Right cardiac atrium (tissue), 5 donors: Measurements from ENCODE around the gene CCDC85A. TPM values are rescaled to one million over a fixed set of nuclear protein-coding genes. Genes with fewer than 3 reads are reported as not detected.

ENCODE experiments used
- ATAC-seq, 2 donors: fragments of 200-7000 bp; cut with Tn5 transposase; one replicate each; pipeline versions ENCODE4 v1.8.0 to v1.9.1; 2020; ENCODE audit warnings: moderate library complexity in 2 of 2, mild to moderate bottlenecking in 1 of 2
- DNase-seq, 3 donors: peaks; one replicate each; pipeline ENCODE4 v3.0.0-alpha.2; 2020
- H3K27ac ChIP-seq: one replicate; pipeline ENCODE4 v1.5.1; 2013; ENCODE audit warnings: mild to moderate bottlenecking, low read length, control low read depth, moderate library complexity
- H3K27me3 ChIP-seq: one replicate; pipeline ENCODE4 v1.6.1; 2013; ENCODE audit not compliant: control insufficient read depth, insufficient read depth
- H3K4me1 ChIP-seq: one replicate; pipeline ENCODE4 v1.6.1; 2013; ENCODE audit warnings: low read length; ENCODE audit not compliant: control insufficient read depth, insufficient read depth
- H3K4me3 ChIP-seq: one replicate; pipeline ENCODE4 v1.5.1; 2013; ENCODE audit warnings: low read length, control low read depth
- H3K9me3 ChIP-seq: one replicate; pipeline ENCODE4 v1.6.1; 2013; ENCODE audit warnings: low read length; ENCODE audit not compliant: control insufficient read depth
- WGBS: extraction: QIAGEN DNeasy Blood & Tissue Kit; methylation state at CpG from one replicate; pipeline ENCODE4 v1.1.7; 2013; 5-methylcytosine and 5-hydroxymethylcytosine counted together
- intact Hi-C, 4 donors: fragments of 100-400 bp; cut with DNase I; formaldehyde crosslinking; loops; one replicate each; pipeline versions ENCODE4 v1.11.0 to v1.14.0; 2022 to 2023
- polyA plus RNA-seq: library from polyadenylated mRNA; stranded (reverse); fragments of 200-250 nt; gene quantifications from one replicate; pipeline ENCODE4 v1.2.3, GENCODE V29; 2013
- total RNA-seq, 4 donors: library from RNA; stranded (reverse); fragmentation: NEBNext Ultra II Directional; extraction: Animal tissue kit (Norgen Biotek cat#: 25700); gene quantifications; one replicate each; pipeline ENCODE4 v1.2.1, GENCODE V29; 2021
- donor health status: healthy with polysubstance abuse.
- donor health status: DM: no; HTN: yes; CAD: no.
- donor health status: DM: no; HTN: no; CAD: no.
- donor health status: DM: no; HTN: yes; CAD: no; lungs with severe emphysema.
- donor health status: DM: yes; HTN: yes; CAD: no.

Gene CCDC85A
- total and polyA plus RNA-seq, 5 donors = 1.1 to 3.4 (median 1.9) TPM

DNA sequence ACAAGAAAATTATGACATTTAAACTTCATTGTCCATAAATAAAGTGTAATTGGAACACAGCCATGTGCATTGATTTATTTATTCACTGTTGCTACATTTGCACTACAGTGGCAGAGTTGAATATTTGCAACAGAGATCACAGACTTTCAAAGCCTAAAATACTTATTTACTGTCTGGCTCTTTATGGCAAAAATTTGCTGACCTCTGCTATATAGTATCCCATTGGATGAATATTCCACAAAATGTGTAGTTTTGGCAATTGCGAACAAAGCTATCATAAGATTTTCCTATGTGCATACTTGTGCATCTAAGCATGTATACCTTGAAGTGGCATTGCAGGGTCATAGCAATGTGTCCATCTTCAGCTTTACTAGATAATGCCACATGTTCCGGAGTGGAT, 32.1 kb downstream of the CCDC85A start:
- H3K4me1 ChIP-seq = no peaks in the 10 kb centered on the region
- ATAC-seq = no peak
- no peak overlapping the region for H3K4me3 ChIP-seq
- no peak overlapping the region for H3K27ac ChIP-seq
- no peak for DNase-seq
- no peaks in the 10 kb centered on the region for H3K9me3 ChIP-seq
- intact Hi-C loops = no loop called here
- no peaks in the 10 kb centered on the region for H3K27me3 ChIP-seq
- 95% methylated on average over 2 of the region's 2 CpGs for WGBS

DNA sequence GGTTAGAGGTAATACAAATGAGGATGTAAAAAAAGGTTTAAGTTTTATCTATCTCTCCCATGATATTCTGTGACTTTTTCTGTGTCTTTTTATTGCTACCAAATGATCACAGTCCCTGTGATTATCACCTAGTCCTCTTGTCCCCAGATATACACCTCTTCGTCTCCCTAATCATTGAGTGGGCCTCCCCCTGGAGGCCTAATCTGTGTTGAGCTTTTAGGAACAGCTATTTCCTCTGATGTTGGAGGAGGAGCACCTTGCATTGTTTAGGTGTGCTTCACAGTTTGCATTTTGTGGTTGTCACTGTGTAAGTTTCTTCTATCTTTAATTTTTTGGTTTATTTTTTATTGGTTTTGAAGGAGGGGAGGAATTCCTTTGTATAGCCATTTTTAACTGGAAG, 33.3 kb downstream of the CCDC85A start:
- no peak for ATAC-seq
- intact Hi-C loops = no loop called here
- WGBS = 68% methylated on average over 1 of the region's 1 CpG
- Histone ChIP-seq H3K4me3 (no peak overlapping the region), H3K4me1 (no peaks in the 10 kb centered on the region), H3K27ac (no peak overlapping the region), H3K27me3 (no peaks in the 10 kb centered on the region), H3K9me3 (no peaks in the 10 kb centered on the region)
- no peak for DNase-seq

DNA sequence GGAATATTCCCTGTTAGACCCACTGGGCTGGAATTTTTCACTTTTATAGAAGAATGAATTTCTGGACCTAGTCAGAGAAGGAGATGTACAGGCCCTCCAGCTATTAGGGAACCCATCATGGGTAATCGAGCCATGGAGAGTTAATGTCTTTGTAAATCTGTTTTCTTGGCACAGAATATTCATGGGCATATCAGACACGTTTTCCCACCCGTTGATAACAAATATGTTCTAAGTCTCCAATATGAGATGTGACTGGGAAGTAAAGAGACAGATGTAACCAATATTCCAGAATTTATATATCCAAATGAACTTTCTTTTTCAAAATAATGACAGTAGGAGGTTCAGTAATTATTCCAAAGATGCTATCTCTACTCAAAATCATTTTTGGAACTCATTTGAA, 38.7 kb downstream of the CCDC85A start:
- H3K27ac ChIP-seq = no peak overlapping the region
- no peak for DNase-seq
- no peak overlapping the region for H3K4me3 ChIP-seq
- intact Hi-C loops = no loop called here
- H3K9me3 ChIP-seq = no peaks in the 10 kb centered on the region
- 68% methylated on average over 3 of the region's 3 CpGs for WGBS
- H3K4me1 ChIP-seq = no peaks in the 10 kb centered on the region
- H3K27me3 ChIP-seq = no peaks in the 10 kb centered on the region
- no peak for ATAC-seq

DNA sequence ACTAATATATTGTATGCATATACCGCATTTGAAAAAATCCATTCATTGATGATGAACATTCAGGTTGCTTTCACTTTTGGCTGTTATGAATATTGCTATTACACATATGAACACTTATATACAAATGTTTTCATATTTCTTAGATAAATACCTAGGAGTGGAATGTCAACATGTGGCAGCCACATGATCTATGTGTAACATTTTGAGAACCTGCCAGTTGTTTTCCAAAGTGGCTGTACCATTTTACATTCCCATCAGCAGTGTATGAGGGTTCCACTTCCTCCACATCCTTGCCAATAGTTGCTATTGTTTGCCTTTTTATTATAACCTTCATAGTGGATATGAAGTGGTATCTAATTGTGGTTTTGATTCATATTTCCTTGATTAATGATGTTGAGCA, 40.5 kb downstream of the CCDC85A start:
- no peaks in the 10 kb centered on the region for H3K27me3 ChIP-seq
- H3K27ac ChIP-seq = no peak overlapping the region
- intact Hi-C loops = no loop called here
- ATAC-seq = no peak
- no peak for DNase-seq
- H3K9me3 ChIP-seq = no peaks in the 10 kb centered on the region
- H3K4me1 ChIP-seq = no peaks in the 10 kb centered on the region
- 85% methylated on average over 1 of the region's 1 CpG for WGBS
- H3K4me3 ChIP-seq = no peak overlapping the region

DNA sequence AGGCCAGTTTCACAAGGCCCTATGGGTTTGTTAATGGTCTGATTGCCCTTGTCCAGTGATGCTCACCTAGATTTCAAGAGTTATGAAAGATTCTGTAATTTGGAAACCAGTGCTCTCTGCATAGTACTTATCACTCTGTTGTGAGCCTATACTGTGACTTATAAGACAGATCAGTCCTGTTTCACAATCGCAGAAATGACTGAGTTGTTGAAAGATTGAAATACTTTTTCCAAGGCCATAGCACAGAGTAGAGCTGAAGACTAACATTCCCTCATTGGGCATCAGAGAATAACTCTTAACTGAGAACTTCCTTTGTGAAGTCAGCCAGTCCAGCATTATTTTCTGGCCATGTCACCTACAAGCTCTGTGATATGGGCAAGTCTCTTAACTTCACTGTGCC, 44.0 kb downstream of the CCDC85A start:
- no peaks in the 10 kb centered on the region for H3K4me1 ChIP-seq
- 84% methylated on average over 1 of the region's 1 CpG for WGBS
- intact Hi-C loops = no loop called here
- no peaks in the 10 kb centered on the region for H3K27me3 ChIP-seq
- no peaks in the 10 kb centered on the region for H3K9me3 ChIP-seq
- no peak overlapping the region for H3K27ac ChIP-seq
- no peak overlapping the region for H3K4me3 ChIP-seq
- ATAC-seq (no peak), DNase-seq (no peak)

DNA sequence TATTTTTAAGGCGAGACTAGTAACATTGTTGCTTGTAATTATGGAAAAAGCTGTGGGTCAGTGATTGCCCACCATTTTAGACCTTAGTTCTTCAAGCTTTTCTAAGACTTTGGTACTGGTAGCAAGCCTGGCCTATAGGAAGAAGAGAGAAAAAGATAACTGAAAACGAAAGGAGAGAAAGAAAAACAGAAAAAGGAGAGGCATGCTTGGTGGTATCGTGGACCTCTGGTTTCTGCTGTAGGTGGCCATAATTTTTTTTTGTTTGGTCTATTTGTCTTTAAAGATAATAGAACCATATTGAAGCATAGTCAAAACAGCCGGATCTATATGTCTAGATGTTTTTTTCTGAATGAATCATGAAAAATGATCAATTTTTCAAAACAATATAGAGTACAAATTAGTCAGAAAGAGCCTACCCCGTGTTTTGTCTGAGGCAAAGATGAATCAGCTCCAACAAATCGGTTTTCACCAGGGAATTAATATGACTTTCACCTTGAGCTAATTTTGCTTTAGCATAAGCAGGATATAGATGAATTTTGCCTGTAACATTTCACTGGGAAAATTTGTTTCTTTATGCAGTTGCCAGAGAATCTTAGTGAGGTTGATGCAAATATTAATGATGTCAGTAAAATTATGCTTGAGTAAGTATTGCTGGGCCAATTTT, 45.7 kb downstream of the CCDC85A start:
- ATAC-seq (no peak), DNase-seq (no peak)
- Histone ChIP-seq H3K4me1 (no peaks in the 10 kb centered on the region), H3K9me3 (no peaks in the 10 kb centered on the region), H3K27ac (no peak overlapping the region), H3K27me3 (no peaks in the 10 kb centered on the region), H3K4me3 (no peak overlapping the region)
- intact Hi-C loops = no loop called here
- WGBS = 77% methylated on average over 6 of the region's 6 CpGs

DNA sequence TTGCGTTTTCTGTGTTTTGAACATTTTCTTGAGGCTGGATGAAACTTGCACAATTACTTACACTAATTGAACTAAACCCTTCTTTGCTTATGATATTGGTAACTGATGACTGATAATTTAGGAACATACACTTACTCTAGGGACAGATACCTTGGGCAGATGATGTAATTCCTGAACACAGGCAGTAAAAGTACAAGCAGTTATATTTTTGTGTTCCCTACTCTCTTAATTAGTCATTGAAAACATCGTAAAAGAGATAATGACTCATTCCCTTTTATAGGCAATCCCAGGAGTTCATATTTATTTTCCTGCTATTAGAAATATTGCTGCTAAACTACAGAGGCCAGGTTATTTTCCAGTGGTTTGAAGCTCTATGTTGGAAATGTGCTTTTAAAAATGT, 46.4 kb downstream of the CCDC85A start:
- Histone ChIP-seq H3K27ac (no peak overlapping the region), H3K4me1 (no peaks in the 10 kb centered on the region), H3K4me3 (no peak overlapping the region), H3K27me3 (no peaks in the 10 kb centered on the region), H3K9me3 (no peaks in the 10 kb centered on the region)
- ATAC-seq (no peak), DNase-seq (no peak)
- intact Hi-C loops = no loop called here
- 70% methylated on average over 2 of the region's 2 CpGs for WGBS

DNA sequence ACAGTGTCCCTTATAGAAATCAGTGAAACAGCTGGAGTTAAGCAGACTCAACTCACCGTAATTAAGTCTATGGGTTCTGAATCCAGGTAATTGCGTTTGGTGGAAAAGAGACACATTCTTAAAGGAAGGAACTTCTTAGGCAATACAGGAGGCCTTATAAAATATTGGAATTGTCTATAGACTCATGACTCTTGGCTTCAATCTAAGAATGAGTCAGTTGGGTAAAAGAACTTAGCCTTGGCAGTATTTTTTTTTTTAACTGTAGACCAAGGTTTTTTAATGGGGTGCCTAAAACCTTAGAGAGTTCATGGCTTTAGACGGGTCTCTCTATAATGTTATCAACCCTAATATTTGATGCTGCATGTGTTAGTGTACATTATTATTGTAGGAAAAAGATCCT, 47.6 kb downstream of the CCDC85A start:
- 88% methylated on average over 3 of the region's 3 CpGs for WGBS
- no peak overlapping the region for H3K27ac ChIP-seq
- H3K4me1 ChIP-seq = no peaks in the 10 kb centered on the region
- intact Hi-C loops = no loop called here
- no peak overlapping the region for H3K4me3 ChIP-seq
- H3K27me3 ChIP-seq = no peaks in the 10 kb centered on the region
- no peak for ATAC-seq
- DNase-seq = no peak
- H3K9me3 ChIP-seq = no peaks in the 10 kb centered on the region

DNA sequence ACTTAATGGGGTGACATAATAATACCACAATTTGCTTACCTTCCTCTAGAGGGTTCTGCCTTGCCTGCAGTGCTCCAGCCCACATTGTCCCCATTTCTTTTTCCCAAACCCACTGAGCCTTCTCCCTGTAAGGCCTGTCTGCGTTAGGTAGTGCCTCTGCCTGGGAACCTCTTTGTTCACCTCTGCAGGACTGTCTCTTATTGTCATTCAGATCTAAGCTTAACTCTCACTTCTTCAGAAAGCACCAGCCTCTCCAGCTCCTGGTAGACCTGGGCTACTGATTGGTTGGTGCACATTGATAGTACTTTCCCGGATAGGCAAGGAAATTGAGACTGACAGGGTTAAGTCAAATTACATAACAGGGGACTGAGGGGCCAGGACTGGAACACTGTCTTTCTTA, 49.1 kb downstream of the CCDC85A start:
- ATAC-seq = no peak
- no peak overlapping the region for H3K4me3 ChIP-seq
- H3K9me3 ChIP-seq = no peaks in the 10 kb centered on the region
- no peak for DNase-seq
- no peaks in the 10 kb centered on the region for H3K4me1 ChIP-seq
- H3K27me3 ChIP-seq = no peaks in the 10 kb centered on the region
- 90% methylated on average over 2 of the region's 2 CpGs for WGBS
- intact Hi-C loops = no loop called here
- no peak overlapping the region for H3K27ac ChIP-seq

DNA sequence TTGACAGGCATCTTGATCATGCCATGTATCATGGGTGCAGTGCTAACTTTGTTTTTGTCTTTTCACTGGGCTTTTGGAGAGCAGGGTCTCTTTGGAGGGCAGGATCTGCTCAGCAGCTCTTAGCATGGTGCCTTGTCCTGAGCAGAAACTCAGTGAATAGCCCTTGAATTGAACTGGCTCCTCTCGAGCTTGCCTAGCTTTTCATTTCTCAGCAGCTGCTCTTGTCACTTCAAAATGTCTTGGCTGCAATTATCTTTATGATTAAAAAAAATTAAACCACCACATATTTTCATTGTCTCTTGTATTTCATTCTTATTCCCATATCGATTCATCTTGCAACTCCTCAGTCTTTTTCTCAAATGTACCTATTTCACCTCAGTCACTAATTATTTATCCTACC, 50.5 kb downstream of the CCDC85A start:
- DNase-seq (no peak), ATAC-seq (no peak)
- Histone ChIP-seq H3K27ac (no peak overlapping the region), H3K4me1 (no peaks in the 10 kb centered on the region), H3K9me3 (no peaks in the 10 kb centered on the region), H3K4me3 (no peak overlapping the region), H3K27me3 (no peaks in the 10 kb centered on the region)
- WGBS = 79% methylated on average over 2 of the region's 2 CpGs
- intact Hi-C loops = no loop called here

DNA sequence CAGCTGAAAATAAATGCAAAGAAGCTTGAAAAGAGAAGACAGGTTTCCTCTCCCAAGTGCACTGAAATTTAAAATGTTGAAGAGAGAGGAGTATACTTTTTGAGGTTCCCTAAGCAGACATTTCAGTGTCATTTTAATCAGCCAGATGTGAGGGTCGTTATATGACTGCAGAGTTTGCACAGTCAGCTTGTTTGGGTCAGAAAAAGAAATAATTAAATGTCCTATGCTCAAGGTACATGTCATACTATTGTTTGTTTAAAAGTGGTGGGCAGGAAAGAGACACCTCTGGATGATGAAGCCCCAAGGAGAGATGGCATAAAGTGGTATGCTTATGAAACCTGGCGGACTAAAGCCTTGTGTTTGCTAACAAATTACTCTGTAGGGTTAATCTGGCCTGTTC, 55.2 kb downstream of the CCDC85A start:
- H3K4me1 ChIP-seq = no peaks in the 10 kb centered on the region
- H3K27me3 ChIP-seq = no peaks in the 10 kb centered on the region
- no peak overlapping the region for H3K4me3 ChIP-seq
- no peak overlapping the region for H3K27ac ChIP-seq
- H3K9me3 ChIP-seq = no peaks in the 10 kb centered on the region
- intact Hi-C loops = no loop called here
- no peak for DNase-seq
- 66% methylated on average over 2 of the region's 2 CpGs for WGBS
- ATAC-seq = no peak

DNA sequence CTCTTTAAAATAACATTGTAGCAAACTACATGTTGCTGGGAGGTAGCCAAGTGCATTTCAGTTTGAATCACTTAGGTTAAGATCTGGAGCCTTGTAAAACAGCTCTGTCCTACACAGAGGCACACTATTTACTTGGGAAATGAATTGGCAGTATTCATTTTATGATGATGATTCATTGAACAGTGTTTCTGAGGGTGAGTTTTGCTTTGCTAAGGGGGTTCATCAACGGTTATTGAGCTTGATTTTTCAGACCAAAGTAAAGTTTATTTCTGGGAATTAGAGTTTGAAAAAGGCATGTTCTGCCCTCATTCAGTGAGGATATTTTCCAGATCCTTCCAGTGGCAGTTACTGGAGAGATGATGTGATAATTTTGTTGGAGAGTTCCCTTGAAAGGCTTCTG, 55.6 kb downstream of the CCDC85A start:
- Histone ChIP-seq H3K4me1 (no peaks in the 10 kb centered on the region), H3K27ac (no peak overlapping the region), H3K9me3 (no peaks in the 10 kb centered on the region), H3K4me3 (no peak overlapping the region), H3K27me3 (no peaks in the 10 kb centered on the region)
- WGBS = 56% methylated on average over 1 of the region's 1 CpG
- no peak for DNase-seq
- intact Hi-C loops = no loop called here
- ATAC-seq = no peak
